ENCODE data around the gene MED14.

The MED14 gene

DNA sequence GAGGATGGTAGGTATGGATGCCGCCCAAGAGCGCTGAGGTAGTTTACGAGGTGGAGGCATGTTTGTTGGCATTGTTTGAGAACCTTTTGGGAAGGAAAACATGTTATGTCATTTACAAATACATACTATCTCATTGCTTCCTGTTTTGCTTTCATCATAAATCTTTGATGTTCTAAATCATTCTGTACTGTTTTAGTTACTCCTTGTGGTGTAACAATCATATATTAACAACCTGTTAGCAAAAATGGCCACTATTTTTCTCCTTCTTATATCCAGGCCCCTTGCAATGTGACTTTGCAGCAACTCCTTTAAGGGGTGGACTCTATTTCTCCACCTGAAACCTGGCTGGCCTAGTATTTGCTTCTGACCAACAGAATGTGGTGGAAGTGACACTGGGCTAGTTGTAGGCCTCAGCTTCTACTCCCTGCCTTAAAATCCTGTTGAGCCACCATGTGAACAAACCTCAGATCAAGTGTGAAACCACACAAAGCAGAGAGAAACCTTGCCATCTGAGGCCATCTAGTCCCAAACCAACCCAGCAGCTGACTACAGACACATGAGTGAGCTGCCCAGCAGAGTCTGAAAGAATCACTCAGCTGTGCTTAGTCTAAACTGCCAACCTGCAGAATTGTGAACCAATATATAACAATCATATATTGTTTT, 72.1 kb downstream of the MED14 start:
- DNase-seq: no peak

GRCh38 chrX:40661489-40661888, 73.9 kb downstream of the MED14 start:
- DNase-seq: no peak

DNA sequence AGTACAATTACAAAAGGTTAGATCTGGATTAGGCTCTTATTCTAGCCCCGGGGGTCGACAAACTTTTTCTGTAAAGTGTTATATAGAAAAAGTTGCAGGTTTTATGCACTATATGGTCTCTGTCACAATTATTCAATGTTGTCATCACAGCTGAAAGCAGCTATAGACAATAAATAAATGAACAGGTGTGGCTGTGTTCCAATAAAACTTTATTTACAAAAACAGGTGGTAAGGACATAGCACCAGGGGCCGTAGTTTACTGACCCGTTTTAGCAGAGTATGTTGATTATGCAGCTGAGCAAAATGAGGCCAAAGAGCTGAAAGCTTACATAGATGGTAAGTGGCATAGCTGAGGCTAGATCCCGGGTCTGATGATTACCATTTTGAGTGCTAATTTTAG, 75.0 kb downstream of the MED14 start:
- no peak for DNase-seq

DNA sequence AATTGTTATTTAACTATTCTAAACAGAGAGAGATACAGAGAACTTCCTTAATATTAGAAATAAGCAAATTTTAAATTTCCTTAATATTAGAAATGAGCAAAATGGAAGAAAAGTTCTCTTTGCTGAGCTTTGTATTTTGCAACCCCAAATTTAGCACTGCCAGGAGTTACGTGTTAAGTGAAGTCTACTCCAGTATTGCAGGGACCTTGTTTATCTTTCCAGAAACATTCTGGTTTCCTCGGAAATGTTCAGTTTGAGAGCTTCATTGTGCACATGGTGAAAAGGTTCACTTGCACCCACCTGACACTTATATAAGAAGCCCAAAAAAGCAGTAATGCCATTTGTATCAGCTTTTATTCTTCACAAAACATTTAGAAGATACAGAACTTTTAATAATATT, 81.8 kb downstream of the MED14 start:
- DNase-seq: no peak

DNA sequence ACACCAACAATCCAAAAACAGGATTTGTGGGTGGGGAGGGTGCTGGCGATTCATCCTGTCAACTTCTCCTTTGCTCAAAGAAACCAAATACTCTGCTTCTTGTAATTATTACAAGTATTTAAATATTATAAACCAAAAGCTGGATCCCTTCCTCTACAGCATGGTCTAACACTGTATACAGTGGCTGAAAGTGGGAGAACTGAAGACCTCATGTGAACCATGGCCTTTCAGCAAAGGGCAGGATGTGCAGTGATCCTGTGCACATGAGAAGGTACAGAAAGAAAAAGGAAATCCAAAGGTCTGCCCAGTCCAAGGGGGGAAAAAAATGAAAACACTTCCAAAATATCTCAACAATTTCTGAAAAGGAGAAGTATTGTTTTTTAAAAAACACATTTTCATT, 82.7 kb downstream of the MED14 start:
- no peak for DNase-seq

- DNase-seq: peak; percentile 29
These were observed 83.6 kb downstream of the MED14 start for GRCh38 chrX:40651620-40652223.

- peak; percentile 70 for DNase-seq
These were observed 87.8 kb downstream of the MED14 start, which contains the start of gene CXorf38 for GRCh38 chrX:40647307-40648197. Gene CXorf38, minus strand, starts transcription at chrX:40647561. Its CDS starts 41 bp downstream, at chrX:40647520.

GRCh38 chrX:40646489-40647306, 88.6 kb downstream of the MED14 start:
- DNase-seq: no peak

- DNase-seq: peak; percentile 22
These were observed 90.5 kb downstream of the MED14 start for GRCh38 chrX:40644821-40645358.

- DNase-seq: peak; percentile 0
These were observed 91.2 kb downstream of the MED14 start for GRCh38 chrX:40644176-40644575.

DNA sequence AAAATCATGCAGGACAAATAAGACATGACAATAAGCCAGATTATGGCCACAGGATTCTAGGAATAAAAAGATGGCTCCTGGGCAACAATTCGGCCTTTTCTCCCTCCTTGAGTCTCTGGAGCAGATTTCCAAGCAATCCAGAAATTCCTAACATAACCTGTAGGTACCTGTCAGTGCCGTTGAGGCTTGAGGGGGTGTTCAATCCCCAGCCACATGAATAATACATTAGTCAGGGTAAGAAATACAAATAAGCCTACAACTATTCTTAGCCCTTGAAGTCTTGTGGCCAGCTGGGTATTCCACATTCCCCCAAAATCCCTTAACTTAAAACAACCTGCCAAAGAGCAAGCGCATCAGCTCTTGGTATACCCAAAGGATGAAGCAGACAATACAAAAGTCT, 97.7 kb downstream of the MED14 start:
- DNase-seq: no peak

DNA sequence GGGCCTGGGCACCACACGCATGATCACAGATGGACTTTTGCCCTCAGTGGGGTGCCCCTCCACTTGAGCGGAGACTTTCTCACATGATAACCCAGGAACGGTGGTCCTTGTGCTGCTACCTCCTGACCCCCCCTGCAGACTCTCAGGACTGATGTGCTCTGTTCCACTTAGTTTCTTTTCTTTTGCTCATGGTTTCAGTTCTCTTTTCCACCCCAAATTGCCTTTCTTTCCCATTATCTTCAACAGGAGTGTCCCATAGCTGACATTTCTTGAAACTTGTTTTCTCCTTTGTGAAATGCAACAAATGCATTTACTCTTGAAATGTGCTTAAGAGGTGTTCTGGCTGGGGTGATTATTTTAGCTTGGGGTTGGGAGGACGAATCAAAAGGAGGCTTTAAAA, 103.1 kb downstream of the MED14 start:
- DNase-seq: no peak

- DNase-seq: no peak
These were observed 106.8 kb downstream of the MED14 start for GRCh38 chrX:40628506-40628905.

GRCh38 chrX:40625294-40625693, 110.0 kb downstream of the MED14 start:
- DNase-seq: no peak

DNA sequence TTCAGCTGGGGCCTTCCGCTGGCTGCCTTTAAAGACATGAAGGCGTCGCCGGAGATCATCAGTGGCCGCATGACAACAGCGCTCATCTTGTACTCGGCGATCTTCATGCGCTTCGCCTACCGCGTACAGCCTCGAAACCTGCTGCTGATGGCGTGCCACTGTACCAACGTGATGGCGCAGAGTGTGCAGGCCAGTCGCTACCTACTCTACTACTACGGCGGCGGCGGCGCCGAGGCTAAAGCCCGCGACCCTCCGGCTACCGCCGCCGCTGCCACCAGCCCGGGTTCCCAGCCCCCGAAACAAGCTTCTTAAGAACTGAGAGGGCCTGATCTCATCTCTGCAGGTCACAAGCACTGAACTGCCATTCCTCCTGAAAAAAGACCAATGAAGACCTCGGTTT, 111.7 kb downstream of the MED14 start:
- no peak for DNase-seq

DNA sequence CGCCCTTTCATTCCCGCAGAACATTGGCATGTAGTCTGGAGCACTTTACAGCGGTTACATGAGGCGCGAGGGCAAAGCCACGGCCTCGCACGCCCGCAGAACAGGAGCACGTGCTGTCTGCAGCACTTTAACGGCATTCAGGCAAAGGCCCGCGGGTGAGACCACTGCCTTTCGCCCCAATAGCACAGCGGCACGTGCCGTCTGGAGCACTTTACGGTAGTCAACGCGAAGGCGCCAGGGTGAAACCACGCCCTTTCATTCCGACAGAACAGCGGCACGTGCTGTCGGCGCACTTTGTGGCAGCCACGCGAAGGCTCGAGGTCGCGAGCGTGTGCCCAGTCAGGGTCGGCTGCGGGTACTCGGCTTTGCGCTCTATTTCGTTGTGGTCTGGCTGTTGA, 112.2 kb downstream of the MED14 start, which contains the start of gene MPC1L:
Gene MPC1L, plus strand, starts transcription at position 290 of the 398 bp plus-strand sequence. CDS start 138 bp downstream, outside the sequence.
- DNase-seq: no peak

- DNase-seq: no peak
These were observed 112.7 kb downstream of the MED14 start for GRCh38 chrX:40622479-40623138.

- no peak for DNase-seq
These were observed 117.8 kb downstream of the MED14 start for GRCh38 chrX:40617566-40617965.

DNA sequence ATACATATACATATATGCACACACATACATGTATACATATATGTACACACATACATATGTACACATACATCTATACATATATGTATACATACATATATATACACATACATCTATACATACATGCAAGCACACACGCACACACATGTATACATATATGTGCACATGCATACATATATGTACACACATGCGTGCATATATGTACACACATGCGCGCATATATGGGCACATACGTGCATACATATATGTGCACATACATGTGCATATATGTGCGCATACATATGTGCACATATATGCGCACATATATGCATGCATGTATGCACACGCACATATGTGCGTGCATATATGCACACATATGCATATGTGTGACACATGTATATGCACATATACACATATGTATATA, 119.4 kb downstream of the MED14 start:
- DNase-seq: no peak

DNA sequence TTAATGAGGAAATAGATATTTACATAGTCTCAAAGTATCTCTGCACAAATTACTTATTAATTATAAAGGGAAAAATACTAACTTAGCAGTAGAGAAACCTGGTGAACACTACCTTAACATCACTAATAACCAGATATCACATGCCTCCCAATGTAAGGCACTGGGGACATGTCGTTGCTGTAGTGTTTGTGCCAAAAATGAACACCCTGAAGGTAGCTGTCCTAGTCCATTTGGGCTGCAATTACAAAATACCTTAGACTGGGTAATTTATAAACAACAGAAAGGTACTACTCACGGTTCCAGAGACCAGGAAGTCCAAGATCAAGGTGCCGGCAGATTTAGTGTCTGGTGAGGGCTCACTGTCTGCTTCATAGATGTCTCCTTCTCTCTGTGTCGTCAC, 122.8 kb downstream of the MED14 start:
- DNase-seq: no peak

DNA sequence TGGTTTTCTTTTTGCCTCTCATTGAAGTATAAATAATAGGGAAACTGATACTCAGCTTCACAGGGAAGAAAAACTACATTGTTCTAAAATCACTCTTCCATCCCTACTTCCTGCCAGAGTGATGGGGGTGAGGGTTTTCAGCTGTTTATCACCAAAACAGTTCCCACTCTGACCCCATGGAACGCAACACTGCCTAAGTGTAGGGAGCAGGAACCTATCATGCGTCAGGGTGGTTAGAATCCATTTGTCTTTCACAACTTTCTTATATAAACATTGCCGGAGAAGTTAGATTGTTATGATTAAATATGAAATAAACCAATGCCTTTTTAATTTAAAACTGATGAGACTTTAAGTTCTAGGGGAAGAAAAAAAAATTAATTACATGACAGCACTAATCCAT, 128.0 kb downstream of the MED14 start:
- DNase-seq: no peak

GRCh38 chrX:40603446-40603845, 131.9 kb downstream of the MED14 start:
- no peak for DNase-seq
